ENCODE data around the gene PSMD14.
"Not testable (repeated sequence)": the region's sequence is repeated elsewhere in the genome, so short reads cannot be mapped to it uniquely, and the experiment has no call there.

Gene PSMD14

DNA sequence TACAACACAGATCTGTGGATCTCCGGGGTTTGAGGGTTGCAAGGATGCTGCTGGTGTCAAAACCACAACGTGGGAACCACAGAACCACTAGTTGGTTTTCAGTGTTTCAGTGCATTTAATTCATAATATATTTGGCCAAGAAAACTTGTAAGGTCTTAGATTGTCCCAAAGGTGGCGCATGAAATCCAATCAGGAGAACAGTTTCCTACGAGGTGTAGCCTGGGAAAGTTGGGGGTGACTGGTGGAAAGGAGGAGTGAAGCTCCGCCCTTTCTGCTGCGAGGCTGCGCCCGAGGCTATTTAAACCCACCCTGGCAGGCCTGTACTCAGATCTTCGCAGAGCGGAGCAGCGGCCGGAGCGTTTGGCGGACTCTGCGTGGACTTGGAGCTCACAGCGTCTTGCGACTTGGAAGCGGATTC is 27.3 kb upstream of the PSMD14 start:
- not testable (repeated sequence) for H3K4me2 ChIP-seq; H3K27ac ChIP-seq; H3K4me3 ChIP-seq (IDR thresholded peaks at IDR 0.05; ENCODE audit: insufficient read depth, low read depth, low read length)

DNA sequence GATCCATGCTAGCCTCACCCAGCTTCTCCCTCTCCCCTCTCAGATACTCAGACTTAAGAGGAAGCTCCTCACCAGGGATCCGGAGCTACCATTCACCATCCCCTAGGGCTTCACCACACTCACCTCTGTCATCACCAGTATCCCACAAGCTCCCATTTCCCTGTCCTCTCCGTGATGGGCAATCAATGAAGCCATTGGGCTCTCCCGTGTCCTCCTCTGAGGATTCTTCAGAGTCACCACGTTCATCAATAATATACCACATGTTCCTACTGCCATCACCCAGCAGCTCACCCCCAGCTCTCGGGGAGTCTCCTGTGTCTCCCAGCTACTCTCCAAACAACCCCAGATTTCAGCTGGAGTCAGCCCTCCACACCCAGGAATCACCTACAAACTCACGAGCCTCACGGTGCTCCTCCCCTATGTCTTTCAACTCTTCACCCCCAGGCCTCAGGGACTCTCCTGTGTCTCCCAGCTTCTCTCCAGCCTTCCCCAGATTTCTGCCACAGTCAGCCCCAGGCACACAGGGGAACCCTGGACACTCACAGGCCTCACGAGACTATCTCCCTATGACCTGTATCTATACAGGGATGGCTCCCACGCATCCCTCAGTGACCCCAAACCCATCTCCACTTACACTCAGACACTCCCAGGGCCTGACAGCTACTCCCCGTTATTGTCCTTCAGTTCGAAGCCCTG is 26.5 kb upstream of the PSMD14 start:
- not testable (repeated sequence) for H3K36me3 ChIP-seq (ENCODE audit: insufficient read depth); H4K20me1 ChIP-seq (ENCODE audit: insufficient read depth); H3K27ac ChIP-seq; H3K27me3 ChIP-seq (ENCODE audit: insufficient read depth, low read depth); H3K4me2 ChIP-seq; H3K4me3 ChIP-seq (IDR thresholded peaks at IDR 0.05; ENCODE audit: insufficient read depth, low read depth, low read length); H2AFZ ChIP-seq (ENCODE audit: low read depth); H3K4me1 ChIP-seq (ENCODE audit: low read depth, poor library complexity, severe bottlenecking); H3K79me2 ChIP-seq (ENCODE audit: insufficient read depth, low read depth); H3K9ac ChIP-seq

More for the DNA sequence above, 27.3 kb upstream of the PSMD14 start:
- not testable (repeated sequence) for H2AFZ ChIP-seq (ENCODE audit: low read depth); H3K79me2 ChIP-seq (ENCODE audit: insufficient read depth, low read depth); H4K20me1 ChIP-seq (ENCODE audit: insufficient read depth); H3K27me3 ChIP-seq (ENCODE audit: insufficient read depth, low read depth); H3K36me3 ChIP-seq (ENCODE audit: insufficient read depth); H3K9ac ChIP-seq; H3K4me1 ChIP-seq (ENCODE audit: low read depth, poor library complexity, severe bottlenecking)

DNA sequence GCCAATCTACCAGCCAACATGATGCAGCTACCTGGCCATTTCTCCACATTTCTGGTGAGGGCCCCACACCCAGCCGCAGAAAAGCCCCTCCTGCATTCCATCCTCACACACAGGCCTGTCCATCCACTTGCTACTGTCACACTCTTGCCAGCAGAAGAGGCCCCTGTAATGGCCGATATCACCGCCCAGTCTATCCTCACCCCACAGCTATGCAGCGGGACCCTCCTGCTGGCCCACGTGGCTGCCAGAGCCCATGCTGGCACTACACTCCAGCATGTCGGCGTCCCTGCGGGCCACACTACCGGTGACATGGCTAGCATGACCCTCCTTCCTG is 25.9 kb upstream of the PSMD14 start:
- H3K4me3 ChIP-seq (IDR thresholded peaks at IDR 0.05; ENCODE audit: insufficient read depth, low read depth, low read length); H3K4me1 ChIP-seq (ENCODE audit: low read depth, poor library complexity, severe bottlenecking); H3K79me2 ChIP-seq (ENCODE audit: insufficient read depth, low read depth); H2AFZ ChIP-seq (ENCODE audit: low read depth); H3K9ac ChIP-seq; H3K36me3 ChIP-seq (ENCODE audit: insufficient read depth); H4K20me1 ChIP-seq (ENCODE audit: insufficient read depth); H3K27me3 ChIP-seq (ENCODE audit: insufficient read depth, low read depth); H3K27ac ChIP-seq; H3K4me2 ChIP-seq: not testable (repeated sequence)

DNA sequence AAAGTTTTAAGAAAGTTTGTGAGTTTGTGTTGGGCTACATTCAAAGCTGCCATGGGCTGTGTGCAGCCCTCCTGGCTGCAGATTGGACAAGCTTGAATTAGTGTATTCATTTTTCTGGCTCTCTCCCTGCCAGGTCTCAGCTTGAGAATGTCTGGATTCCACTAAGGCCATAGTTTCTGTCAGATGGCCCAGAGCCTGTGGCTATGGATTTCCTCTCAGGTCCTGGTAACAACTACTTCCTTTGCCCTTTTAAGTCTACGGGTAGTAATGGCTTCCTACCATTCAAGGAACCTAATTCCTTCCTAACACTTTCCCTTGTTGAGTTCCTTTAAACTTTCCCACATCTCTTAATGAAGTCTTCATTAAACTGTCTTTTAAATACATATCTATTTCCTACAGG is 24.3 kb upstream of the PSMD14 start:
- TF ChIP-seq, protein P1, sequence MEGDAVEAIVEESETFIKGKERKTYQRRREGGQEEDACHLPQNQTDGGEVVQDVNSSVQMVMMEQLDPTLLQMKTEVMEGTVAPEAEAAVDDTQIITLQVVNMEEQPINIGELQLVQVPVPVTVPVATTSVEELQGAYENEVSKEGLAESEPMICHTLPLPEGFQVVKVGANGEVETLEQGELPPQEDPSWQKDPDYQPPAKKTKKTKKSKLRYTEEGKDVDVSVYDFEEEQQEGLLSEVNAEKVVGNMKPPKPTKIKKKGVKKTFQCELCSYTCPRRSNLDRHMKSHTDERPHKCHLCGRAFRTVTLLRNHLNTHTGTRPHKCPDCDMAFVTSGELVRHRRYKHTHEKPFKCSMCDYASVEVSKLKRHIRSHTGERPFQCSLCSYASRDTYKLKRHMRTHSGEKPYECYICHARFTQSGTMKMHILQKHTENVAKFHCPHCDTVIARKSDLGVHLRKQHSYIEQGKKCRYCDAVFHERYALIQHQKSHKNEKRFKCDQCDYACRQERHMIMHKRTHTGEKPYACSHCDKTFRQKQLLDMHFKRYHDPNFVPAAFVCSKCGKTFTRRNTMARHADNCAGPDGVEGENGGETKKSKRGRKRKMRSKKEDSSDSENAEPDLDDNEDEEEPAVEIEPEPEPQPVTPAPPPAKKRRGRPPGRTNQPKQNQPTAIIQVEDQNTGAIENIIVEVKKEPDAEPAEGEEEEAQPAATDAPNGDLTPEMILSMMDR (conservative IDR thresholded peaks at IDR 0.05; ENCODE audit: low read depth, low read length): no peak
- Histone ChIP-seq H3K27me3 (ENCODE audit: insufficient read depth, low read depth) (0 out of 2 replicates have a peak, but pooled peaks cover 2% of the 10 kb centered on the region), H3K4me1 (ENCODE audit: low read depth, poor library complexity, severe bottlenecking) (no peaks in the 10 kb centered on the region), H2AFZ (ENCODE audit: low read depth) (no peak overlapping the region), H3K9ac (no peak overlapping the region), H3K4me3 (IDR thresholded peaks at IDR 0.05; ENCODE audit: insufficient read depth, low read depth, low read length) (no peak overlapping the region), H3K27ac (no peak overlapping the region), H3K36me3 (ENCODE audit: insufficient read depth) (no peaks in the 10 kb centered on the region), H4K20me1 (ENCODE audit: insufficient read depth) (no peaks in the 10 kb centered on the region), H3K79me2 (ENCODE audit: insufficient read depth, low read depth) (no peaks in the 10 kb centered on the region), H3K4me2 (no peak overlapping the region)

DNA sequence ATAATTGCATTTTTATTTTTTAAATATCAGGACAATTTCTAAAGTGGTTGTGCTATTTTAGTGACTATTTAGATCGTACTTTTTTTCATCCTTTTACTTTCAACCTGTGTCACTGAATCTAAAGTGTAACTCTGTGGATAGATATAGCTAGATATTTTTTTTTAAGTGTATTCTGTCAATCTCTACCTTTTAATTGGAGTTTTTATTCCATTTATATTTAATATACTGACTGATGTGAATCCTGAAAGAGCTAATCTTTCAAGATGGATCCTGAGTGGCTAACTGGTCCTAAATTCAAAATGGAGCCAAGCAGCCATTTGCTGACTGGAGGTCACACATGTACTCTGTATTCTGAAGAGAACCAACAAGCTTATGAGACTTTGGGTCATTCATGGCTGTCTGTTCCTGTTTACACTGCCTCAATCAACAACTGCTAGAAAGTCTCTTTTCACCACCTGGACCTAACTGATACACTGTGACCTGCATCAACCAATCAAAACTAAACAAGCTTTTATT is 4.6 kb upstream of the PSMD14 start:
- peaks cover 8% of the 10 kb centered on the region for H3K79me2 ChIP-seq (ENCODE audit: insufficient read depth, low read depth)
- peaks cover 5% of the 10 kb centered on the region for H3K4me1 ChIP-seq (ENCODE audit: low read depth, poor library complexity, severe bottlenecking)
- no peaks in the 10 kb centered on the region for H3K36me3 ChIP-seq (ENCODE audit: insufficient read depth)
- H4K20me1 ChIP-seq (ENCODE audit: insufficient read depth): no peaks in the 10 kb centered on the region
- no peak overlapping the region for H3K4me2 ChIP-seq
- no peak overlapping the region for H3K9ac ChIP-seq
- H3K27me3 ChIP-seq (ENCODE audit: insufficient read depth, low read depth): no peaks in the 10 kb centered on the region
- H3K27ac ChIP-seq: no peak overlapping the region
- TF ChIP-seq, protein P1 (conservative IDR thresholded peaks at IDR 0.05; ENCODE audit: low read depth, low read length): no peak
- H2AFZ ChIP-seq (ENCODE audit: low read depth): no peak overlapping the region
- H3K4me3 ChIP-seq (IDR thresholded peaks at IDR 0.05; ENCODE audit: insufficient read depth, low read depth, low read length): no peak overlapping the region

DNA sequence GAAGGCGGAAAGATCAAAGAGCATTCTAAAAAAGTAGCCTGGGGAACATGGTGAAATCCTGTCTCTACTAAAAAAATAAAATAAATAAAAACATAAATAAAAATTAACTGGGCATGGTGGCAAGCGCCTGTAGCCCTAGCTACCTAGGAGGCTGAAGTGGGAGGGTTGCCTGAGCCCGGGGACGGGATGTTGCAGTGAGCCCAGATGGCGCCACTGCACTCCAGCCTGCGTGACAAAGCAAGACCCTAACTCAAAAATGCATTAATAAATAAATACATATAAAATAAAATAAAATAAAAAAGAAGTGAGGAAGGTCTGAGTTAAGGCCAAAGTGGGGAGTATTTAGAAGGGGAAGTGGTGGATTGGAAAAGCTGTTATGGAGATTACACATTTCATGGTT is 1.3 kb upstream of the PSMD14 start:
- Histone ChIP-seq H3K4me1 (ENCODE audit: low read depth, poor library complexity, severe bottlenecking) (peaks cover 14% of the 10 kb centered on the region), H3K36me3 (ENCODE audit: insufficient read depth) (no peaks in the 10 kb centered on the region), H3K9ac (no peak overlapping the region), H3K4me2 (peak overlapping the region; percentile 42; the same call in 1 of the 2 replicates), H3K27me3 (ENCODE audit: insufficient read depth, low read depth) (no peaks in the 10 kb centered on the region), H3K4me3 (IDR thresholded peaks at IDR 0.05; ENCODE audit: insufficient read depth, low read depth, low read length) (no peak overlapping the region), H3K79me2 (ENCODE audit: insufficient read depth, low read depth) (peaks cover 42% of the 10 kb centered on the region), H3K27ac (no peak overlapping the region), H4K20me1 (ENCODE audit: insufficient read depth) (peaks cover 4% of the 10 kb centered on the region; the same call in 1 of the 2 replicates), H2AFZ (ENCODE audit: low read depth) (no peak overlapping the region)
- TF ChIP-seq, protein P1 (conservative IDR thresholded peaks at IDR 0.05; ENCODE audit: low read depth, low read length): no peak
